H1 (cell line): ENCODE data around the gene TBC1D19. TPM values are rescaled to one million over a fixed set of nuclear protein-coding genes. Genes with fewer than 3 reads are reported as not detected.

ENCODE experiments used
- HDAC2 ChIP-seq, 2 experiments: fragments of 300-600 bp in 1 of 2; sonication (generic) in 1 of 2; IDR thresholded peaks; 2 replicates each; pipeline ENCODE4 v1.6.1; 2011 to 2012; ENCODE audit warnings: low read depth in 2 of 2, low read length in 2 of 2, mild to moderate bottlenecking in 2 of 2, moderate library complexity in 2 of 2, borderline replicate concordance in 1 of 2, inconsistent platforms in 1 of 2
- RXRA ChIP-seq: IDR thresholded peaks from 2 replicates; pipeline ENCODE4 v1.6.1; 2011; ENCODE audit warnings: low read depth, mild to moderate bottlenecking, low read length, moderate library complexity; ENCODE audit not compliant: insufficient read depth
- SAP30 ChIP-seq: fragments of 300-600 bp; sonication (generic); IDR thresholded peaks from 2 replicates; pipeline ENCODE4 v1.7.1; 2012; ENCODE audit warnings: low read length, moderate library complexity, mild to moderate bottlenecking, inconsistent platforms; ENCODE audit not compliant: insufficient read depth, insufficient replicate concordance
- TBP ChIP-seq: IDR thresholded peaks from 2 replicates; pipeline ENCODE4 v1.6.1; 2011; ENCODE audit warnings: low read depth, low read length, improper control_type of control experiment
- polyA plus RNA-seq, 7 experiments: library from polyadenylated mRNA; depleted of rRNA in 3 of 7; stranded (reverse) in 5 of 7; unstranded in 2 of 7; fragments of >200 nt in 5 of 7; fragments of 200-250 nt in 2 of 7; gene quantifications; 1 replicate in 5 of 7; 2 replicates in 1 of 7; 4 replicates in 1 of 7; pipeline versions ENCODE4 v1.2.1 to v1.2.3, GENCODE V29; 2011 to 2013; ENCODE audit warnings: missing spikeins in 2 of 7, mixed read lengths in 2 of 7
- total RNA-seq: library from RNA; stranded (reverse); fragmentation: NEBNext Ultra II Directional; extraction: Animal tissue kit (Norgen Biotek cat#: 25700); gene quantifications from 2 replicates; pipeline ENCODE4 v1.2.1, GENCODE V29; 2021

Gene TBC1D19
- total and polyA plus RNA-seq, 2 of the 8 experiments (the other 6 are each of a cell fraction or from before 2014, with no cell fraction given): 1.9 to 3.5 TPM

DNA sequence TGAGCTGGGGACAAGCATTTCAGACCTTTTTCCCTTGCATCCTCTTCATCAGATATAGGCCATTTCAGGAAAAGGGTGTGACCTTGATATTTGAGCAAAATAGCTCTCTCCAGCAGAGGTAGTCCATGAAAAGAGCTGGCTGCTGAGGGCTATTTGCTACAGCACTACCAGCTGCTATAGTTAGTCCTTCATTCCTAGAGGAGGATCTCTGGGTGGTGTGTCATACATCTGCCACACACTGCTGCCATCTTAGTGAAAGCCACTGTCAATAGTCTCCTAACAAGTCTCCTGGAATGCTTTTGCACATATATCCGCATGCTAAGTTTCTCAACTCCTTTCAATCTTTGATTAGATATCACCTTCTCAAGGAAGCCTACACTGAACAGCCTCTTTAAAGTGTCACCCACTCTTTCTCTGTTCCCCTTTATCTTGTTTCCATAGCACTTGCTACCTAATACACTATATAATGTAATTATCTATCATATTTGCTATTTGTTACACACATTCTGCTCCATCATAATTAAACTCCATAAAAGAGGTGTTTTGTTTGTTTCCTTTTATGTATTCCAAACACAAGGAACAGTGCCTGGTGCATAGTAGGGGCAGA lies 131.9 kb downstream of the TBC1D19 start (continued):
- TF ChIP-seq RXRA (no peak), SAP30 (no peak), HDAC2 (IDR thresholded peaks at IDR 0.05; ENCODE audit: borderline replicate concordance in 1 of 2, low read depth in 2 of 2, low read length in 2 of 2) (no peak), TBP (no peak)
